ENCODE results near the gene LY86. TPM values are rescaled to one million over a fixed set of nuclear protein-coding genes. Genes with fewer than 3 reads are reported as not detected.

Gene LY86
- polyA plus RNA-seq, 1 of the 3 experiments (the other 2 are of a cell fraction), result not detected

- Histone ChIP-seq H3K4me3 (ENCODE audit: low read depth in 2 of 2, low read length in 1 of 2) (no peak overlapping the region), H3K36me3 (replicated peaks in 1 of 2; ENCODE audit: control insufficient read depth in 1 of 2, insufficient read depth in 2 of 2, low read length in 1 of 2) (no peaks in the 10 kb centered on the region), H3K79me2 (ENCODE audit: insufficient read depth) (no peaks in the 10 kb centered on the region), H3K27me3 (ENCODE audit: insufficient read depth) (no peaks in the 10 kb centered on the region), H4K20me1 (ENCODE audit: insufficient read depth) (no peaks in the 10 kb centered on the region), H2AFZ (ENCODE audit: low read depth) (no peak overlapping the region), H3K9ac (no peak overlapping the region), H3K9me2 (no peaks in the 10 kb centered on the region), H3K4me2 (no peak overlapping the region), H3K9me3 (no peaks in the 10 kb centered on the region), H3K4me1 (ENCODE audit: control insufficient read depth in 1 of 2, insufficient read depth in 2 of 2, low read depth in 1 of 2, low read length in 1 of 2) (peaks cover 0 to 4% of the 10 kb centered on the region in 2 experiments; a peak in 2 of 4 replicates), H3F3A (replicated peaks; ENCODE audit: insufficient read depth) (no peaks in the 10 kb centered on the region), H3K27ac (ENCODE audit: low read depth in 2 of 2, low read length in 1 of 2) (no peak overlapping the region)
- POLR2A ChIA-PET, result no interaction called here
- CTCF ChIA-PET, result interaction anchor here (0.6 to 1.4 kb wide), 4 partner anchors 23 to 112 kb away, joined by 3 read pairs; no protein-coding TSS in a partner anchor
- no peak for TF ChIP-seq YY1 (IDR thresholded peaks at IDR 0.05; ENCODE audit: low read depth)
- no peak for TF ChIP-seq NRF1 (IDR thresholded peaks at IDR 0.05; ENCODE audit: low read depth, low read length)
- no peak for TF ChIP-seq USF1 (IDR thresholded peaks at IDR 0.05; ENCODE audit: borderline replicate concordance, low read depth)
- TF ChIP-seq NFIC (IDR thresholded peaks at IDR 0.05; ENCODE audit: borderline replicate concordance), result peak; percentile 51; the same call in 1 of the 2 replicates
- no peak for TF ChIP-seq IRF3 (IDR thresholded peaks at IDR 0.05; ENCODE audit: low read depth, low read length)
- no peak for TF ChIP-seq POLR2AphosphoS5 (IDR thresholded peaks at IDR 0.05; ENCODE audit: low read depth, low read length)
- DNase-seq, result peak; percentile 28
- 34% methylated on average over 11 of the region's 11 CpGs for WGBS (ENCODE audit: low lambda C conversion rate)
Measured at GRCh38 chr6:6699741-6700367, 111.3 kb downstream of the LY86 start.

- no peak for TF ChIP-seq POLR2AphosphoS5 (IDR thresholded peaks at IDR 0.05; ENCODE audit: low read depth, low read length)
- TF ChIP-seq EP300 (IDR thresholded peaks at IDR 0.05; ENCODE audit: borderline replicate concordance in 1 of 2, low read depth in 1 of 2, low read length in 1 of 2), result no peak
- no peak for TF ChIP-seq NRF1 (IDR thresholded peaks at IDR 0.05; ENCODE audit: low read depth, low read length)
- no peak for TF ChIP-seq GABPA (IDR thresholded peaks at IDR 0.05; ENCODE audit: low read depth)
- TF ChIP-seq TAF1 (IDR thresholded peaks at IDR 0.05; ENCODE audit: borderline replicate concordance, low read depth, low read length), result no peak
- TF ChIP-seq MAX (IDR thresholded peaks at IDR 0.05; ENCODE audit: low read depth), result no peak
- TF ChIP-seq YY1 (IDR thresholded peaks at IDR 0.05; ENCODE audit: low read depth), result no peak
- TF ChIP-seq EZH2phosphoT487 (IDR thresholded peaks at IDR 0.05; ENCODE audit: borderline replicate concordance, low read depth), result no peak
- Histone ChIP-seq H3K4me1 (ENCODE audit: control insufficient read depth in 1 of 2, insufficient read depth in 2 of 2, low read depth in 1 of 2, low read length in 1 of 2) (peaks cover 0 to 4% of the 10 kb centered on the region in 2 experiments; a peak in 2 of 4 replicates), H3K27ac (ENCODE audit: low read depth in 2 of 2, low read length in 1 of 2) (no peak overlapping the region), H3K36me3 (replicated peaks in 1 of 2; ENCODE audit: control insufficient read depth in 1 of 2, insufficient read depth in 2 of 2, low read length in 1 of 2) (no peaks in the 10 kb centered on the region), H2AFZ (ENCODE audit: low read depth) (no peak overlapping the region), H3K9ac (no peak overlapping the region), H3K79me2 (ENCODE audit: insufficient read depth) (no peaks in the 10 kb centered on the region), H3K4me2 (no peak overlapping the region), H3K9me3 (no peaks in the 10 kb centered on the region), H3K27me3 (ENCODE audit: insufficient read depth) (no peaks in the 10 kb centered on the region), H4K20me1 (ENCODE audit: insufficient read depth) (no peaks in the 10 kb centered on the region), H3K4me3 (ENCODE audit: low read depth in 2 of 2, low read length in 1 of 2) (no peak overlapping the region), H3F3A (replicated peaks; ENCODE audit: insufficient read depth) (no peaks in the 10 kb centered on the region), H3K9me2 (no peaks in the 10 kb centered on the region)
- POLR2A ChIA-PET, result no interaction called here
- WGBS (ENCODE audit: low lambda C conversion rate), result 66% methylated on average over 13 of the region's 13 CpGs
- DNase-seq, result no peak
- CTCF ChIA-PET, result interaction anchor here (1.0 to 1.4 kb wide), 4 partner anchors 23 to 111 kb away, joined by 3 to 5 read pairs (median 3); no protein-coding TSS in a partner anchor
Measured at GRCh38 chr6:6700407-6701270, 112.1 kb downstream of the LY86 start.
